SK-N-MC (cell line): ENCODE results near the gene SLC25A22.

Source experiments
- DNase-seq: peaks from one replicate; pipeline ENCODE4 v3.0.0-alpha.2; 2011; ENCODE audit warnings: low read depth, low spot score
- H3K27ac ChIP-seq: fragments of 200-600 bp; sonication (generic); 2 replicates; pipeline ENCODE4 v1.5.1; 2016; ENCODE audit warnings: mixed run types
- H3K36me3 ChIP-seq: fragments of 200-600 bp; sonication (generic); 2 replicates; pipeline ENCODE4 v1.6.1; 2017; ENCODE audit warnings: antibody characterized with exemption, low read length, mixed read lengths; ENCODE audit not compliant: insufficient read depth
- H3K4me3 ChIP-seq: fragments of 200-600 bp; sonication (generic); 2 replicates; pipeline ENCODE4 v1.5.1; 2016
- H3K9ac ChIP-seq: fragments of 200-600 bp; sonication (generic); 2 replicates; pipeline ENCODE4 v1.8.0; 2017; ENCODE audit warnings: mixed run types, mixed read lengths; ENCODE audit not compliant: insufficient read length
- H3K9me3 ChIP-seq: fragments of 200-600 bp; sonication (generic); 2 replicates; pipeline ENCODE4 v1.6.1; 2017; ENCODE audit warnings: low read depth, mild to moderate bottlenecking, antibody characterized with exemption, low read length, moderate library complexity, mixed read lengths
- EZH2 ChIP-seq: fragments of 200-600 bp; sonication (generic); IDR thresholded peaks from one replicate; pipeline ENCODE4 v1.6.1; 2017; ENCODE audit warnings: antibody characterized with exemption
- FOXP2 ChIP-seq: optimal IDR thresholded peaks from 2 replicates; pipeline ENCODE3; 2011; ENCODE audit warnings: mild to moderate bottlenecking, moderate library complexity; ENCODE audit not compliant: insufficient read depth; ENCODE audit errors: extremely low read length, control extremely low read depth
- POLR2AphosphoS5 ChIP-seq: IDR thresholded peaks from 2 replicates; pipeline ENCODE4 v1.6.1; 2012; ENCODE audit warnings: mild to moderate bottlenecking, low read depth, low read length, borderline replicate concordance

The SLC25A22 gene

DNA sequence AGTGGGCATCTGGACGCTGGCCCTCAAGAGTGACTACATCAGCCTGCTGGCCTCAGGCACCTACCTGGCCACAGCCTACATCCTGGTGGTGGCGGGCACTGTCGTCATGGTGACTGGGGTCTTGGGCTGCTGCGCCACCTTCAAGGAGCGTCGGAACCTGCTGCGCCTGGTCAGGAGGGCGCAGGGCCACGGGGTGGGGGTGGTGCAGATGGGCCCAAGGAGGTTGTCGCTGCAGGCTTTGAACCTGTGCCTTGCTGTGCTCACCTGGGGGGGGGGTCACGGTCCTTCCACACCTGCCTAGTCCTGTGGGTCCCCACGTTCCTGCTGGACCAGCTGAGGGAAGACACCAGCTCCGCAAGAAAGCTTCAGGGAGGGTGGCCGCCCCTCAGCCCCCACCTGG lies 38.2 kb upstream of the SLC25A22 start:
- H3K36me3 ChIP-seq: peaks cover 37% of the 10 kb centered on the region
- H3K9ac ChIP-seq: no peak overlapping the region
- TF ChIP-seq FOXP2 (no peak), POLR2AphosphoS5 (no peak), EZH2 (no peak)

DNA sequence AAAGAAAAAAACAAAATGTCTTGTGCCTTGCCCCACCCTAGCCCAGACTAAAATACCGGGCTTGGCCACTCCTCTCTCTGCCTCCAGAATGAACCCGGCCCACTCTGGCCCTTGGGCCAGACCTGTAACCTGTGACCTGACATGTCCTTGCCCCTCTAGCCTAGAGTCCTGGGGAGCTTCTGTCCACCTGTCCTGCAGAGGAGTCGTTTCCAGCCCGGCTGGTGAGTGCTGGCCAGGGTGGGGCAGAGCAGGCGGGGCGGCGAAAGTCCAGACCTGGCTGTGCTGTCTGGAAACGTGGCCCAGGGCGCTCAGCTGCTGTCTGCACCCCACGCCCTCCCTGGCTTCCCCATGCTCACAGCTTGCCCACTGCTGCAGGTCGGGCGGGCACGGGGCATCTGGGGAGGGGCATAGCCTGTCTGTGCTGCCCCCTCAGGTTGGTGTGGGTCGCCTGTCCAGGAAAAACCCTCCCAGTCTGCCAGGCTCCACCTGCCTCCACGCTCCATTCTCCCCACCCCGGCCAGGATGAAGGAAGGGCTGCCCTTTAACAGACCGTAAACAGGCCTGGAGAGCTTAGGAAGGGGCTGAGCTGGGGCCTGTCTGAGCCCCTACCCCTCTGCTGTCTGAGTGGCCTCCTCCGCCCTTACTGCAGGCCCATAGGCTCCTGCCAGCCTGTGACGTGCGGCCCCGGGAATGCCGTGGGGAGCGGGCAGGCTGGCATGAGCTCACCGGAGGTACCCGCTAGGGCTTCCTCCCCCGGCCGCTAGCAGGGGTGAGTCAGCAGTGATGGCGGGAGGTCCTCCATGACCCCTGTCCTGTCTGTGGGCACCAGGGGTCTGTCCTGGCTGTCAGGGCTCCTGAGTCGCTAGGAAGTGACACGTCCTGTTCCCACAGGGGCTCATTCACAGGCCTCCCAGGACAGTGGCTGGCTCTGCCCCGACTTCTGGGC lies 36.6 kb upstream of the SLC25A22 start:
- Histone ChIP-seq H3K27ac (no peak overlapping the region), H3K9ac (no peak overlapping the region), H3K4me3 (no peak overlapping the region), H3K36me3 (peaks cover 28% of the 10 kb centered on the region), H3K9me3 (no peaks in the 10 kb centered on the region)
- TF ChIP-seq POLR2AphosphoS5 (no peak), FOXP2 (no peak), EZH2 (no peak)
- no peak for DNase-seq

More for the DNA sequence above, 38.2 kb upstream of the SLC25A22 start:
- H3K4me3 ChIP-seq: no peak overlapping the region
- no peaks in the 10 kb centered on the region for H3K9me3 ChIP-seq
- no peak for DNase-seq
- H3K27ac ChIP-seq: no peak overlapping the region

DNA sequence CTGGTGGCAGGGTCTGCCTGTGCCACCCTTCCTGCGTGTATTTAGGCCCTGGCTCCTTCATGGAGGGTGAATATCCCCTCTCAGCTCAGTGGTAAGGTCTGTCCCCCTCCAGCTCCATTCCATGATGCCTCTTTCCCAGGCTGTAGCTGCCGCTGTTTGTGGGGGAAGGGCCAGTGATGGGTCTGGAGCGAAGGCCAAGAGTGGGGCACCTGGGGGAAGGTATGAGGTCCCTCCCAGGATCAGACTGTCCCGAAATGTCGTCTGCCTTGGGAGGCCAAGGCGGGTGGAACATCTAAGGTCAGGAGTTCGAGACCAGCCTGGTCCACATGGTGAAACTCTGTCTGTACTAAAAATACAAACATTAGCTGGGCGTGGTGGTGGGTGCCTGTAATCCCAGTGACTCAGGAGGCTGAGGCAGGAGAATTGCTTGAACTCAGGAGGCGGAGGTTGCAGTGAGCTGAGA lies 35.8 kb upstream of the SLC25A22 start:
- no peak for TF ChIP-seq EZH2
- TF ChIP-seq POLR2AphosphoS5: no peak
- no peak for TF ChIP-seq FOXP2
- peak overlapping the region; percentile 78 for H3K4me3 ChIP-seq
- H3K36me3 ChIP-seq: peaks cover 20% of the 10 kb centered on the region
- H3K27ac ChIP-seq: no peak overlapping the region
- no peaks in the 10 kb centered on the region for H3K9me3 ChIP-seq
- DNase-seq: no peak
- H3K9ac ChIP-seq: peak overlapping the region; percentile 67

DNA sequence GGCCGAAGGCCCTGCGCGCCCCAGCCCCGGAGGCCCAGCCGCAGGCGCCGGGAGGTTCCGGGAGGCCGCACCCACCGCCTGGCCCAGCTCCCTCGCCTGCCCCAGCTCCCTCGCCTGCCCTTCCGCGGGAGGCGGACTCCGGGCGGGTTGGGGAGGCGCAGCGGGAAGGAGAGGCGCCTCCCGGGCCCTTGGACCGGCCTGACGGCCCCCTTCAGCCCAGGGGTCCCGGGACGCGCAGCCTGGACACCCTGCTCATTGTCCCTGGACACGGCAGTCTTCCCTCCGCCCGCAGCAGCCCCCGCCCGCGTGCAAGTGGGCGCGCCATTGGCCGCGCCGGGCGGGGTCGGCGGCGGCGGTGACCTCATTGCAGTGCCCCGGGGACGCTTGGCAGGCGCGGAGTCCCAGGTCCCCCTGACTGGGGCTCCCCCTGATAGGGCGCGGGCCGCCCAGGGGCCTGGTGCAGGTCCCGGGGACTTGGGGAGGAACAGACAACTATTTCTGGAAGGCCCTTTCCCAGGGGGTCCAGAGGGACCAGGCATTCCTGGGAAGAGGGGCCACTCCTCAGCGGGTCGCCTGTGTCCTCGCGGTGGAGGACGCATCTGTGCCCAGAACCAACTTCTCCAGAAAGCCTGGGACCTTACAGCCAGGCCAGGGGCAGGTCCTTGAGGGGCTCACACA lies 35.2 kb upstream of the SLC25A22 start:
- DNase-seq: no peak
- Histone ChIP-seq H3K9ac (peak overlapping the region; percentile 67), H3K27ac (no peak overlapping the region)

DNA sequence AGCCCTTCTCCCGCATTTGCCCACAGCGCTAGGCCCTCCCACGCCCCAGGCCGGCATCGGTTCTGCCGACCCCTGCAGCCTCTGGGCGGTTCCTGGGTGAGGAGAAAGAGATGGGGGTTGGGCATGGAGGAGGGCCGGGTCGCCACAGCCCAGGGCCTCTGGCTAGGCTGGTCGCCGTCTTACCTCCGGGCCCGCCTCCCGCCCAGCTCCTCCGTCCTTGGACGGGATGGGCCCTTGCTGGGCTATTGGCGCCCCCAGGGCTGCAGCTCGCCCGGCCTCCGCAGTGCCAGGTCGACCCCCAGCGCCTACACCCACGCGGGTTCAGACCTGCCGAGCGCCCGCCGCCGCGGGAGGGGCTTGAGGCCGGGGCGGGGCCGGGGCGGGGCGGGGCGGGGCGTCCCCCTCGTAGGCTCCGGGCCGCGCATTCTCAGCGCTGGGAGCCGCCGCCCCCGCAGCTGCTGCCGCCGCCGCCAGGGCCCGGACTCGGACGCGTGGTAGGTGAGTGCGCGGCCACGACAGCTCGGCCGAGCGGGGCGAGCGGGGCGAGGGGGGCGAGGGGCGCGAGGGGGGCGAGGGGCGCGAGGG lies 34.5 kb upstream of the SLC25A22 start, which contains the start of gene CD151:
TSS of gene CD151 (plus strand) at position 424 of the 585 bp plus-strand sequence. CDS start 3,118 bp downstream, outside the sequence.
- H3K27ac ChIP-seq: no peak within 1 kb of the TSS
- peak within 1 kb of the TSS; percentile 84 for H3K4me3 ChIP-seq

More for the DNA sequence above, 35.2 kb upstream of the SLC25A22 start:
- no peak for TF ChIP-seq POLR2AphosphoS5
- TF ChIP-seq FOXP2: no peak
- no peak for TF ChIP-seq EZH2
- no peaks in the 10 kb centered on the region for H3K9me3 ChIP-seq
- peaks cover 15% of the 10 kb centered on the region; the same call in 1 of the 2 replicates for H3K36me3 ChIP-seq
- peak overlapping the region; percentile 78 for H3K4me3 ChIP-seq

DNA sequence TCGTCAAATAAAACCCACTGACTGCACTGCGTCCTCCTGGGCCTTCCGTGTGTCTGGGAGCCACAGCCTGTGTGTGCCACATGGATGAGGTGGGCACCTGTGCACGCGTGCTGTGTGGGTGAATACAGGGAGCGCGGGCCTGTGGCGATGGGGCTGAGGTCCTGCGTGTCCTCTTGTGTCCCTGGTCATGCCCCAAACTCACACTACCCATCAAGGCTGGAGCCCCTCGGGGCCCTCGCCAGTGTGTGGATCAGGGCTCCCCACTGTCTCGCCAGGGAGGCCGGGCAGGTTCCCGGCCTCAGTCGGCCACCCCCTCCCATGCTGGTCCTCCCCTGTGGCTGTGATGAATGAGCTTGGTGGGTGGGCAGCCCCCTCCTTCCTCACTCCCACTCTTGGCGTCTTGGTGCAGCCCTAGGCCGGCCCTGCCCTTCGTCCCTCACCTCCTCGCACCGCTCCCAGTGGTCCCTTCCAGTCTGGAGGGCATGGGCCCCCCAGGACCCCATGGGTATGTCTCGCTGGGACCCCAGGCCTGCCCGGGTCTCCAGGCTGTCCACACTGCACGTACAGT lies 34.0 kb upstream of the SLC25A22 start:
- H3K9ac ChIP-seq: peak overlapping the region; percentile 57

More for the DNA sequence above, 34.5 kb upstream of the SLC25A22 start, which contains the start of gene CD151:
- no peak for DNase-seq
- peak within 1 kb of the TSS; percentile 67 for H3K9ac ChIP-seq
- no peaks in the 10 kb centered on the region for H3K9me3 ChIP-seq
- H3K36me3 ChIP-seq: peaks cover 10% of the 10 kb centered on the region; the same call in 1 of the 2 replicates
- peak; percentile 60; the same call in 1 of the 2 replicates for TF ChIP-seq POLR2AphosphoS5
- TF ChIP-seq FOXP2: no peak

DNA sequence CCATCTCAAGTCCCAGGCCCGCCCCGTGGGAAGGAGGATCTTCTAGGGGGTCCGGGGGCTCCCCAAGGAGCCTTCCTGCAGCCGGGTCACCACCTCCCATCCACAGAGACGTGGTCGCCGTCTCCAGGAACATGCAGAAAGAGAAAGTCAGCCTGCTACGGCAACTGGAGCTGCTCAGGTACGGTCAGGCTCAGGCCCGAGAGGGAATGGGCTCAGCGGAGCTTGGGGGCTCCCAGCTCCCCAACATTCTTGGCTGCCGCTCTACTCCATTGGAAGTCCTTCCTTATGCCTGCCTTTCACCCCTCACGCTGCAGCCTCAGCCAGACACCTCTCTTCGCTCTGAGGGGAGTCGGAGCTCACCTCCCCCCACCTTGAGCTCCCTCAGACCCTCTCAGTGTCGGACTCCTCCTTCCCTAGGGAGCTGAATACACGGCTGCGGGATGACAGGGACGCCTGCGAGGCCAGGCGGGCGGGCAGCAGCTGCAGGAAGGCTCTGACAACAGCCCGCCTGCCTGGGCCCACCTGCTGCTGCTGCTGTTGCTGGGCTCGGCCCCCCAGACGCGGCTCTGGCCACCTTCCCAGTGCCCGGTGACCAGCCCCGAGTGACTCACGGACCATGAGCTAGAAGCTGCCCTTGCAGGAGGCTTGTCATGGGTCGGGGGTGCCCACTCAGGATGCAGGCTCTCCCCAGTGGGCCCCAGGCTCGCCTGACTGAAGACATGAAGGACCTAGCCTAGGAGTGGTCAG lies 33.2 kb upstream of the SLC25A22 start:
- no peak for DNase-seq
- Histone ChIP-seq H3K9ac (no peak overlapping the region), H3K36me3 (no peaks in the 10 kb centered on the region), H3K9me3 (no peaks in the 10 kb centered on the region), H3K27ac (no peak overlapping the region), H3K4me3 (peak overlapping the region; percentile 86)
- TF ChIP-seq EZH2: no peak
- no peak for TF ChIP-seq POLR2AphosphoS5
- no peak for TF ChIP-seq FOXP2

More for the DNA sequence above, 34.0 kb upstream of the SLC25A22 start:
- Histone ChIP-seq H3K27ac (no peak overlapping the region), H3K36me3 (peaks cover 4% of the 10 kb centered on the region; the same call in 1 of the 2 replicates), H3K4me3 (peak overlapping the region; percentile 84), H3K9me3 (no peaks in the 10 kb centered on the region)
- no peak for DNase-seq
- TF ChIP-seq FOXP2 (no peak), EZH2 (no peak), POLR2AphosphoS5 (no peak)
